Neural progenitor cell (in vitro differentiated cells): ENCODE data around the gene DPP3. TPM values are rescaled to one million over a fixed set of nuclear protein-coding genes. Genes with fewer than 3 reads are reported as not detected.

Experiments used
- DNase-seq: peaks from one replicate; pipeline ENCODE4 v3.0.0-alpha.2; 2016; ENCODE audit warnings: low spot score
- H2AFZ ChIP-seq: fragments of 200-600 bp; sonication (generic); replicated peaks from 2 replicates; pipeline ENCODE4 v1.6.1; 2016; ENCODE audit warnings: antibody characterized with exemption
- H3F3A ChIP-seq: fragments of 200-600 bp; sonication (generic); 2 replicates; pipeline ENCODE4 v1.6.1; 2016; ENCODE audit warnings: antibody characterized with exemption, low read depth
- H3K27ac ChIP-seq: fragments of 200-600 bp; sonication (generic); 2 replicates; pipeline ENCODE4 v1.5.1; 2016; ENCODE audit warnings: mild to moderate bottlenecking
- H3K27me3 ChIP-seq: fragments of 200-600 bp; sonication (generic); 2 replicates; pipeline ENCODE4 v1.6.1; 2016; ENCODE audit warnings: mild to moderate bottlenecking, moderate library complexity
- H3K36me3 ChIP-seq: fragments of 200-600 bp; sonication (generic); 2 replicates; pipeline ENCODE4 v1.5.1; 2016
- H3K4me1 ChIP-seq: fragments of 200-600 bp; sonication (generic); 2 replicates; pipeline ENCODE4 v1.6.1; 2016; ENCODE audit warnings: mixed run types
- H3K4me2 ChIP-seq: fragments of 200-600 bp; sonication (generic); 2 replicates; pipeline ENCODE4 v1.6.1; 2016
- H3K4me3 ChIP-seq: fragments of 200-600 bp; sonication (generic); 2 replicates; pipeline ENCODE4 v1.5.1; 2016
- H3K79me2 ChIP-seq: fragments of 200-600 bp; sonication (generic); 2 replicates; pipeline ENCODE4 v1.6.1; 2016; ENCODE audit warnings: low read depth
- H3K9ac ChIP-seq: fragments of 200-600 bp; sonication (generic); 2 replicates; pipeline ENCODE4 v1.6.1; 2016
- H3K9me3 ChIP-seq: fragments of 200-600 bp; sonication (generic); 2 replicates; pipeline ENCODE4 v1.5.1; 2016; ENCODE audit warnings: low read depth
- H4K20me1 ChIP-seq: fragments of 200-600 bp; sonication (generic); 2 replicates; pipeline ENCODE4 v1.6.1; 2016; ENCODE audit warnings: low read depth
- H3K27ac Mint-ChIP-seq: 3 replicates; pipeline ENCODE4 v1.8.0; 2021; ENCODE audit warnings: mixed read lengths
- H3K27me3 Mint-ChIP-seq: 2 replicates; pipeline ENCODE4 v1.8.0; 2022; ENCODE audit warnings: low read depth, mild to moderate bottlenecking, inconsistent platforms, moderate library complexity, mixed read lengths; ENCODE audit not compliant: insufficient read depth
- H3K36me3 Mint-ChIP-seq: 3 replicates; pipeline ENCODE4 v1.8.0; 2021; ENCODE audit warnings: mixed read lengths
- H3K4me1 Mint-ChIP-seq: 3 replicates; pipeline ENCODE4 v1.8.0; 2021; ENCODE audit warnings: mixed read lengths
- H3K4me3 Mint-ChIP-seq: 3 replicates; pipeline ENCODE4 v1.8.0; 2021; ENCODE audit warnings: mild to moderate bottlenecking, moderate library complexity, mixed read lengths
- H3K9me3 Mint-ChIP-seq: 3 replicates; pipeline ENCODE4 v1.8.0; 2020; ENCODE audit warnings: mixed read lengths
- EZH2 ChIP-seq: fragments of 200-600 bp; sonication (generic); IDR thresholded peaks from 2 replicates; pipeline ENCODE4 v1.6.1; 2017; ENCODE audit warnings: antibody characterized with exemption, mild to moderate bottlenecking, moderate library complexity
- EZH2phosphoT487 ChIP-seq: fragments of 200-600 bp; sonication (generic); IDR thresholded peaks from 2 replicates; pipeline ENCODE4 v1.6.1; 2017; ENCODE audit warnings: antibody characterized with exemption
- total RNA-seq: library from RNA; depleted of rRNA; stranded (reverse); fragments of >200 nt; gene quantifications from 2 replicates; pipeline ENCODE4 v1.2.3, GENCODE V29; 2015; ENCODE audit warnings: low replicate concordance
- TF ChIP-seq, protein P1 (sequence below): fragments of 200-600 bp; sonication (generic); IDR thresholded peaks from 2 replicates; pipeline ENCODE4 v1.5.1; 2017; ENCODE audit warnings: antibody characterized with exemption, mild to moderate bottlenecking

The DPP3 gene
- total RNA-seq, 1 donor from 2014 or later, result 41.3 TPM

DNA sequence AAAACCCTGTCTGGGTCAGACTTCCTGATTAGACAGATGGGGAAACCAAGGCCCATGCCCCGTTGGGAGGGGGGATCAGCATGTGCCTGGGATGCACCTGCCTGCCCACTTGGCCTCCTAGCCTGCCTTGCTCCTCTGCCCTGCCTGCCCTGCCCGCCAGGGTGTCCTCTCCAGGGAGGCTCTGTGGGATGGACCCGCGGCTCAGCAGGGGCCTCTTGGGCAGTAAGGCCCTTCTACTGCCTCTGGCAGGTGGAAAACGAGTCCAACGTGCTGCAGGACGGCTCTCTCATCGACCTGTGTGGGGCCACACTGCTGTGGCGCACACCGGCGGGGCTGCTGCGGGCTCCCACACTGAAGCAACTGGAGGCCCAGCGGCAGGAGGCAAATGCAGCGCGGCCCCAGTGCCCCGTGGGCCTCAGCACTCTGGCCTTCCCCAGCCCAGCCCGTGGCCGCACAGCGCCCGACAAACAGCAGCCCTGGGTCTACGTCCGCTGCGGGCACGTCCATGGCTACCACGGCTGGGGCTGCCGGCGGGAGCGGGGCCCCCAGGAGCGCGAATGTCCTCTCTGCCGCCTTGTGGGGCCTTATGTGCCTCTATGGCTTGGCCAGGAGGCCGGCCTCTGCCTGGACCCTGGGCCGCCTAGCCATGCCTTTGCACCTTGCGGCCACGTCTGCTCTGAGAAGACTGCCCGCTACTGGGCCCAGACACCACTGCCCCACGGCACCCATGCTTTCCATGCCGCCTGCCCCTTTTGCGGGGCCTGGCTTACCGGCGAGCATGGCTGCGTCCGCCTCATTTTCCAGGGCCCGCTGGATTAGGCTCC, 4.7 kb upstream of the DPP3 start:
- H3K27me3 Mint-ChIP-seq, result peaks cover 10% of the 10 kb centered on the region
- Histone ChIP-seq H3F3A (peaks cover 29% of the 10 kb centered on the region), H3K27me3 (no peaks in the 10 kb centered on the region), H3K4me1 (no peaks in the 10 kb centered on the region), H3K9me3 (no peaks in the 10 kb centered on the region), H3K9ac (no peak overlapping the region), H4K20me1 (peaks cover 31% of the 10 kb centered on the region), H3K79me2 (peaks cover 12% of the 10 kb centered on the region), H2AFZ (no peak overlapping the region), H3K4me3 (no peak overlapping the region), H3K4me2 (no peak overlapping the region), H3K27ac (no peak overlapping the region), H3K36me3 (no peaks in the 10 kb centered on the region)
- no peak overlapping the region for H3K27ac Mint-ChIP-seq
- TF ChIP-seq EZH2phosphoT487, result no peak
- TF ChIP-seq, protein P1, sequence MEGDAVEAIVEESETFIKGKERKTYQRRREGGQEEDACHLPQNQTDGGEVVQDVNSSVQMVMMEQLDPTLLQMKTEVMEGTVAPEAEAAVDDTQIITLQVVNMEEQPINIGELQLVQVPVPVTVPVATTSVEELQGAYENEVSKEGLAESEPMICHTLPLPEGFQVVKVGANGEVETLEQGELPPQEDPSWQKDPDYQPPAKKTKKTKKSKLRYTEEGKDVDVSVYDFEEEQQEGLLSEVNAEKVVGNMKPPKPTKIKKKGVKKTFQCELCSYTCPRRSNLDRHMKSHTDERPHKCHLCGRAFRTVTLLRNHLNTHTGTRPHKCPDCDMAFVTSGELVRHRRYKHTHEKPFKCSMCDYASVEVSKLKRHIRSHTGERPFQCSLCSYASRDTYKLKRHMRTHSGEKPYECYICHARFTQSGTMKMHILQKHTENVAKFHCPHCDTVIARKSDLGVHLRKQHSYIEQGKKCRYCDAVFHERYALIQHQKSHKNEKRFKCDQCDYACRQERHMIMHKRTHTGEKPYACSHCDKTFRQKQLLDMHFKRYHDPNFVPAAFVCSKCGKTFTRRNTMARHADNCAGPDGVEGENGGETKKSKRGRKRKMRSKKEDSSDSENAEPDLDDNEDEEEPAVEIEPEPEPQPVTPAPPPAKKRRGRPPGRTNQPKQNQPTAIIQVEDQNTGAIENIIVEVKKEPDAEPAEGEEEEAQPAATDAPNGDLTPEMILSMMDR, result no peak
- TF ChIP-seq EZH2, result no peak
- peaks cover 25% of the 10 kb centered on the region for H3K4me1 Mint-ChIP-seq
- no peaks in the 10 kb centered on the region for H3K9me3 Mint-ChIP-seq
- no peak for DNase-seq
- peaks cover 5% of the 10 kb centered on the region for H3K36me3 Mint-ChIP-seq
- no peak overlapping the region for H3K4me3 Mint-ChIP-seq

DNA sequence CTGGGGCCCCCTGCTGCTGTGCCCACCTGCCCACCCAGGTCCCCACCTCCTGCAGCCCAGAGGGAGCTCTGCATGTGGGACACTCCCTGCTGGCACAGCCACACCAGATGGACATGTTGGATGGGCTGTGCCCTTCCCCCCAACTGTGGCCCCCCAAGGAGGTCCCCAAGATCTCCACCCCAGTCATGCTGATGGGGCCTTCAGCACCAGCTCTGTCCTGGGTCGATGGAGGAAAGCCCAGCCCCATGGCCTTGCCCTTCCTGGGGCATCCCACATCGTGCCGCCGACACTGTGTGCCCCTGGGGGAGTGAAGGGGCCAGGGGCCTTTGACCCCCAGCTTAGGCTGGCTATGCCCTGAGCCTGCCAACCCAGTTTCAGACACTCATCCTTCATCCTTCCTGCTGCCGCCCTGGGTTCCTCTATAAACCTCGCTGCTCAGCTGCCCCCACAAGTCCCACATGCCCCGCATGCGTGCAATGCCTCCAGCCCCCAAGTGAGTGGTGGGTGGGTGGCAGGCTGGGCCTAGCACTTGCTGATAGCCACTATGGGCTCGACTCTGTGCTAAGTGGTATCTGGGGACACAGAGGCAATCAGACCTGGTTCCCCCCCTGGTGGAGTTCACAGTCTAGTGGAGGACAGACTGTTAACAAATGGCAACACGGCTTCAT, 3.9 kb upstream of the DPP3 start:
- Histone ChIP-seq H3K4me2 (no peak overlapping the region), H3K4me1 (peaks cover 3% of the 10 kb centered on the region)
- no peak overlapping the region for H3K4me3 Mint-ChIP-seq

DNA sequence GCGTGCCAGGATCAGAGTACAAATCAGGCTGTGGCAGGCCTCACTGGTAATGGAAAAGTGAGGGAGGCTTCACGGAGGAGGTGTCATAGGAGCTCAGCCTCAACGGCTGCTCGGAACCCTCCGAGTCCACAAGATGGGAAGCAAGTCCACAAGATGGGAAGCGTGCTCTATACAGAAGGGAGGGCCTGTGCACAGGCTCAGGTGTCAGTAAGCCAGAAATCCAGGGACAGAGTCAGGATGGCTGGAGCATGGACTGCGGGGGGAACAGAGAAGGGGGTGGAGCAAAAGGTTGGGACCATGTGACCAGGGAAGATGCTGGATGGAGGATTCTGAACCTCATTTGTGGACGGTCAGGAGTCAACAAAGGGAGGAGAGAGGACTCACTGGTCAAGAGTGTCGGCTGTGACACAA, 3.4 kb upstream of the DPP3 start:
- H2AFZ ChIP-seq, result no peak overlapping the region
- peaks cover 31% of the 10 kb centered on the region for H4K20me1 ChIP-seq
- no peaks in the 10 kb centered on the region for H3K27me3 ChIP-seq
- Mint-ChIP-seq H3K27me3 (peaks cover 12% of the 10 kb centered on the region), H3K4me3 (peak overlapping the region; percentile 56), H3K9me3 (no peaks in the 10 kb centered on the region), H3K36me3 (peaks cover 3% of the 10 kb centered on the region), H3K27ac (peak overlapping the region; percentile 73), H3K4me1 (peaks cover 29% of the 10 kb centered on the region)
- no peaks in the 10 kb centered on the region for H3K36me3 ChIP-seq
- H3K4me1 ChIP-seq, result peaks cover 3% of the 10 kb centered on the region
- no peak overlapping the region for H3K9ac ChIP-seq
- no peak for TF ChIP-seq EZH2phosphoT487
- TF ChIP-seq EZH2, result no peak
- peaks cover 20% of the 10 kb centered on the region for H3K79me2 ChIP-seq
- DNase-seq, result peak; percentile 52
- H3K4me2 ChIP-seq, result no peak overlapping the region
- H3F3A ChIP-seq, result peaks cover 40% of the 10 kb centered on the region
- no peak overlapping the region for H3K4me3 ChIP-seq
- no peaks in the 10 kb centered on the region for H3K9me3 ChIP-seq
- peak overlapping the region; percentile 46 for H3K27ac ChIP-seq

More for the DNA sequence above, 3.9 kb upstream of the DPP3 start:
- Histone ChIP-seq H2AFZ (no peak overlapping the region), H3K27ac (peak overlapping the region; percentile 46), H3K27me3 (no peaks in the 10 kb centered on the region), H3K79me2 (peaks cover 16% of the 10 kb centered on the region), H3K36me3 (no peaks in the 10 kb centered on the region), H4K20me1 (peaks cover 31% of the 10 kb centered on the region), H3K9me3 (no peaks in the 10 kb centered on the region), H3K4me3 (no peak overlapping the region), H3K9ac (no peak overlapping the region), H3F3A (peaks cover 37% of the 10 kb centered on the region)
- Mint-ChIP-seq H3K36me3 (peaks cover 3% of the 10 kb centered on the region), H3K4me1 (peaks cover 29% of the 10 kb centered on the region), H3K9me3 (no peaks in the 10 kb centered on the region), H3K27me3 (peaks cover 12% of the 10 kb centered on the region), H3K27ac (peak overlapping the region; percentile 73)
- no peak for DNase-seq
- TF ChIP-seq EZH2phosphoT487 (no peak), EZH2 (no peak)
- TF ChIP-seq, protein P1, result no peak
